ENCODE data around the gene CALD1.
"Not testable (repeated sequence)": the region's sequence is repeated elsewhere in the genome, so short reads cannot be mapped to it uniquely, and the experiment has no call there.

The CALD1 gene

DNA sequence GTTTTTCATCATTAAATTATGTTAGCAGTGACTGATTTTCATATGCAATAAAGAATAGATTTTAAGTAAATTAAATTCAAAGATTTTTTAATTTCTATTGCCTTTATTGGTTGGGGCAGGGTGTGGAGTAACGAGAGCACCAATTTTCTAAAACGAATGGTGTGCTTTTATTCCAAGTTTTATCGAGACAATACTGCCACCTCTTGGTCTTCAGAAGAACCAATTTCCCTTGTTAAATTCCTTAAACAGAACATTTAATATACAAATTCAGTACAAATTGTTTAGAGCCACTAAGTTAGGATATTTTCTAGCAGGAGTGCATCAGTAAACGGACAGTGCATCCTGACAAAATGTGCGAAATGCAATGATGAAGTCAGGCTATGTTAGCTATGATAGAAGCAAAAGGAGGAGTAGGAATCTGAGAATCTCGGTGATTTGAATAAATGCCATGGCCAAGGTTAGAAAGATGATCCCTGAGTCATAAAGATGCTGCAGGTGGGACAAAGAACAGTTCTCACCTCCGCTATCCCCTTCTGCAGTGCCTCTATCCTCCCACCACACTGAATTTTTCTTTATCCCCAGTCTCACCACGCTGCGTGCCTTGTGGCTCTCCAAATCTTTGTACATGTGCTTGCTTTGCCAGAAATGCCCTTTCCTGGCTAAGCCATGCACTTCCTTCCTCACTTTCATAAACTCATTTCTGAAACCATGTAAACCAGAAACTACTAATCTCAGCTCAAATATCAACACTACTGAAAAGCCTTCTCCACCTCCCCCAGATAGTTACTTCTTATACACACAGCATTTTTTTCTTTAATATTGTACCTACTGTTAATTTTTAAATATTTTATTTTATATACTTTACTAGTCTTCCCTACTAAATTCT lies 175.0 kb downstream of the CALD1 start:
- peak in 6 of 42 donors; percentile 4 to 34 (median 10) for DNase-seq
- intact Hi-C loops (cut with DNase I), result no loop called here

DNA sequence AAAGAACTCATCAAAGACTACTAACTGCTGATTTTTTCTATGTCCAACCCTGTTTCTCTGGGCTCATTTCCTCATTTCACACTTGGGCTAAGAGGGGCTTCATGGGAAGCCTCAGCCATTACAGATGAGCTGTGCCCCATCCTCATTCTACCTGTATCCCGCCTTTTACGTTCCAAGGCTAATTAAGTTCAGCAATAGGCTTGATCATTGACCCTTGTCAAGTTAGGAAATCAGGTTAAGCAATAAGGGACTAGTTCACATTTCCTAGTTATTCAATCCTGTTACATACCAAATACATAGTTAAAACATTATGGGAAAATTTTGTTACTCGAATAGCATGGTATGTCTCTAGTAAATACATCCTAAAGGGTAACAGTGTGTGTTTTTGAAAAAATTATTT lies 177.6 kb downstream of the CALD1 start:
- no peak for DNase-seq
- intact Hi-C loops (cut with DNase I), result no loop called here

DNA sequence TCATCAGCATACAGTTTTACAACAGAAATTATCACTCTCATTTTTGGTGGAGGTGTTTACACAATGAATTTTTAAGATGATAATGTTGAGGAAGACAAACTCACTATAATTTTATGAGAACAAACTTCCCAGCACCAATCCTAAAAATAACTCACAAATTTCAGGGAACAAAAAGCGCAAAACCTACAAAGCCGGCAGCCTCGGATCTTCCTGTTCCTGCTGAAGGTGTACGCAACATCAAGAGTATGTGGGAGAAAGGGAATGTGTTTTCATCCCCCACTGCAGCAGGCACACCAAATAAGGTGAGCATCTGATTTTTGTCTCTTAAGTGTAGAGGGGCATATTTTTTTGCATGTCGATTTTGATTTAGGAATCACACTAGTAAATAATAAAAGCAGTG lies 180.4 kb downstream of the CALD1 start:
- intact Hi-C loops (cut with DNase I), result no loop called here
- peak in 4 of 42 donors; percentile 14 to 45 (median 16) for DNase-seq

DNA sequence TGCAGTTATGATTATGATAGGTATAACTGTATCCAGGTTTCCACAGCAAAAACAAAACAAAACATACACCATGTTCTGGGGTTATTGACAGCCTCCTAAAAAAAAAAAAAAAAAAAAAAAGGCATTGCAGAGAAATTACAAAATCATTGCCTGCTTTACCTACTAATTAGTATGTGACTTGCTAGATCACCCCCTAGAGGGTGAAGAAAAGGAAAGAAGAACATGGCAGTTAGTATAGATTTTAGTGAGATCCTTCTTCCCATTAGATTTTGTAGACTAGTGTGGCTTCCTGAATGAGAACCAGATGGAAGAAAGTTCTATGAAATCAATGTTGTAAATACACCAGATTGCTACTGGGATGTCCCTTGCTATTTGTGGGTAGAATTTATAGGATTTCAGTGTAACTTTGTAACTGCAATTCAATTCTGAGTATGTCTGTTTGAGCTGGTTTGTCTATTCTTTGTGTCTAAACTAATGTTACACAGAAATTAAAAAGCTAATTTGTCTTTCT lies 182.9 kb downstream of the CALD1 start:
- DNase-seq, result no peak
- intact Hi-C loops (cut with DNase I), result no loop called here

DNA sequence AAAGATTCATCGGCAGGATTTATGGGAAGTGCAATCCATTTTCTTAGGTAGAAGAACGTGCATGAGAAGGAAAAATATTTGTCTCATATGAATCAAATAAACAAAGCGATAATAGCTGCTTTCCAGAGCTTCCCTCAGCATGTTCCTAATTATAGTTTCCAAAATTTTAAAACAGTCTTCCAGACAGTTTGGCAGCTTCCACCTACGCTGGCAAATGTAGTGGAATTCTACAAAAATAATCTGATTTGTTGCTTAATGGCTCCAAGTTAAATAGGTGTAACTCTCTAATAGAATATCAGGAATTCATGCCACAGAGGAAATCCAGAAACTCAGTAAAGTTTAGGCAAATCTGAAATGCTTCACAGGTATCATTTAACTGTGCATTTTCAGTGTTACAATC lies 183.6 kb downstream of the CALD1 start:
- DNase-seq, result peak in 2 of 42 donors; percentile 7
- intact Hi-C loops (cut with DNase I), result no loop called here

DNA sequence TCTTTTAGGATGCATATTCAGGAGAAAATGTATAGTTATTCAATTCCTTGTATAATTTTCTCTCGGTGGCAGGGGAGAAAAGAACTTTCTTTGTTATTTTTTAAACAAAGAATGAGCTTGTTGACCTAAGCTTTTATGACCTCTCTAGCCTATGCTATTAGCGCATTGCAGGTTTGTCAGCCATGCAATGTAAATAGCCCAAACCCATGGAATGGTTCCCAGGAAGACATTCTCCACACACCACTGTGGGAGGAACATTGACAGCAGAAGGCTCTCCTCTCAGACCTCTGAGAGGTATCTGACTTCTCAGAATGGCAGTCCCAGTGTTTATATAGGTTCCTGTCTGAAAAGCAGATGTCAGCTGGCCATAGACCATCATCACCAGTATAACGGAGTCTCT lies 187.3 kb downstream of the CALD1 start:
- intact Hi-C loops (cut with DNase I), result no loop called here
- DNase-seq, result no peak

DNA sequence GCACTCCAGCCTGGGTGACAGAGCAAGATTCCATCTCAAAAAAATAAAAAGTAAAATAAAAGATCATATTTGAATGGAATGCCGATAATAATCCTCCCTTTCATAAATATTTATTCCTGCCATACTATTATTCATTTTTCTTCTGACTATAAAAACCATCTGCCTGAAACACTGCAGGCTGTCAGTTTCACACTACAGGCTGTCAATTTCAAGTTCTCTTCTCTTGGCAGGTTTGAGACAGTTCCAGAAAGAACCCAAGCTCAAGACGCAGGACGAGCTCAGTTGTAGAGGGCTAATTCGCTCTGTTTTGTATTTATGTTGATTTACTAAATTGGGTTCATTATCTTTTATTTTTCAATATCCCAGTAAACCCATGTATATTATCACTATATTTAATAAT lies 188.7 kb downstream of the CALD1 start:
- no peak for DNase-seq
- intact Hi-C loops (cut with DNase I), result no loop called here

DNA sequence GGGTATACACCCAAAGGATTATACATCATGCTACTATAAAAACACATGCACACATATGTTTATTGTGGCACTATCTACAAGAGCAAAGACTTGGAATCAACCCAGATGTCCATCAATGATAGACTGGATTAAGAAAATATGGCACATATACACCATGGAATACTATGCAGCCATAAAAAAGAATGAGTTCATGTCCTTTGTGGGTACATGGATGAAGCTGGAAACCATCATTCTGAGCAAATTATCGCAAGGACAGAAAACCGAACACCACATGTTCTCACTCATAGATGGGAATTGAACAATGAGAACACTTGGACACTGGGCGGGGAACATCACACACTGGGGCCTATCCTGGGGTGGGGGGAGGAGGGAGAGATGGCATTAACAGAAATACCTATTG lies 202.2 kb downstream of the CALD1 start:
- intact Hi-C loops (cut with DNase I); DNase-seq: not testable (repeated sequence)

DNA sequence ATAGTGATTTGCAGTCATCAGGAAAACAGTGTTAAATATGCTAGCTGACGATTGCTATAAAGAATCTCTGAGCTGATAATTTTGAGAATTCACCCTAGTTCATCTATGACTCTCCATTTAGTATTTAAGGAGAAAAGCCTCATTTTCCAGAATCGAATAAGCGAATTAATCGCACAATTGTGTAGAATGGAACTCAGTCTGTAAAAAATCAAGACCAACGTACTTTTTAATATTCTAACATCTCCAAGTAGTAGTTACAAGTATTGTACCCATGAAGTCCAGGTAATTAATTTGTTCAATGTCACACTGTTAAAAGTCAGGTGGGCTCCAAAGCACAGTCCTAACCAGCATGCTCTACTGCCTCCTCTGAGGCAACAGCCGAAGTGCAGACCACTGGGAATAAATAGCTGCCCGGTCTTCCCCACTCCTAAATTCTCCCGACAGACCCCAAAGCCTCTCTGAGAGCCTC lies 206.5 kb downstream of the CALD1 start:
- intact Hi-C loops (cut with DNase I), result loop anchor here (2.0 kb wide), 1 partner anchor 185 kb away; the partner anchor contains the start of gene CYREN
- no peak for DNase-seq

DNA sequence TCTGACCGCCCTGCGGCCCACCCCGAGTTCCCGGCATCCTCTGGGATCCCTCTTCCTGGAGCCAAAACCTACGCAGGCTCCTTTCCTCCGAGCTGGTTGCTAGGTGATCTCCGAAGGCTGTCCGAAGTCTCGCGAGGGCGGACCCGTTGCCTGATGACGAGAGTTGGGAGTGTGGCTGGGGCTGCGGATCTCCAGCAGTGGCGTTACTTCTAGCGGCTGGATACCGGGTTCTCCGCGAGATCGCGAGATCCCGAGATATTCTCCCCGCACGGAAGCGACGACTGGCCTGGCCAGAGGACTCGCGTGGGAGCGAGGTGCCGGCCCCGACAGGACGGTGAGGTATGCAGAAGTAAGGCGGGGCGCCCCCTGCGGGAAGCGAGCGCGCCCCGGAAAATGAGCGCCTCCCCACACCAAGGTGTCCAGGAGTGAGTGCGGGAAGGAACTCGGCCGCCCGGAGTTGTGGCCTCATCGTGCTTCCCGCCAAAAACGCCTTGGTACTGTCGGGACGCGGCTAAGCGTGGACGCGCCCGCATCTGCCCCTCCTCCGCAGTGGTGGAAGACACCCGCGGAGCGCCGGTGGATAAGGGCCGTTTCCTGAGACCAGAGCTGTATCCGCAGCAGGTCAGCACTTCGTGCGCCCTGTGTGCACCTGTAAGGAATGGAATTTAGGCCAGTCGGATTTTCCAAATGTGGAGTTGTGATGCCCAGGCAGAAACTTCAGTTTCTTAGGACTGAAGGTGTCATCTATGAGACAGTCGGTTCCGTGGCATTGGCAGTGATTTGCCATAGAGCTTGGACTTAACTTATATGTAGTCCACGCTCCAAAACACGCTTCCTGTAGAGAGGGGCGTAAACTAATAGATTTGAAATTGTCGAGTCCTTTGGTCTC lies 207.2 kb downstream of the CALD1 start, which contains the start of gene AGBL3:
AGBL3 (plus strand) TSS at position 146 of the 889 bp plus-strand sequence. CDS start 1,426 bp downstream, outside the sequence.
- peak; percentile 86 to 97 (median 93) for DNase-seq
- intact Hi-C loops (cut with DNase I), result loop anchor here (2.0 kb wide), 1 partner anchor 184 kb away; the partner anchor contains the start of gene CYREN

DNA sequence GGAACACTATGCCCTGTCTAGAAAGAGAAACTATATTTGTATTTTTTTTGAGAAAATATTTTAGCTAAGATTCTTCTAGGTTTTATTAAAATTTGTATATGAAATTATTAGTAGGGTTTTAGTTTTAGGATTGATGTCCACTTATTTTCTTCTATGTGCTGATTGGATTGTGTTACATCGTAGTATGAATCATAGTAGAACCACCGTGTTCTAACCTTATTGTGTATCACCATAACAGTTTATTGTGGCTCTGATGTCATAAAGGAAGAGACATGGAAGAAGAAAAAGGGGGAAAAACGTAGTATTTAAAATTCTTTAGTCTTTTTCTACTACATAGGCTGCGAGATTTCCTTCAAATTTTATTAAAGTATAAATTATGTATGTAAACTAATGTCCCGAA lies 208.7 kb downstream of the CALD1 start:
- DNase-seq, result no peak
- intact Hi-C loops (cut with DNase I), result no loop called here

DNA sequence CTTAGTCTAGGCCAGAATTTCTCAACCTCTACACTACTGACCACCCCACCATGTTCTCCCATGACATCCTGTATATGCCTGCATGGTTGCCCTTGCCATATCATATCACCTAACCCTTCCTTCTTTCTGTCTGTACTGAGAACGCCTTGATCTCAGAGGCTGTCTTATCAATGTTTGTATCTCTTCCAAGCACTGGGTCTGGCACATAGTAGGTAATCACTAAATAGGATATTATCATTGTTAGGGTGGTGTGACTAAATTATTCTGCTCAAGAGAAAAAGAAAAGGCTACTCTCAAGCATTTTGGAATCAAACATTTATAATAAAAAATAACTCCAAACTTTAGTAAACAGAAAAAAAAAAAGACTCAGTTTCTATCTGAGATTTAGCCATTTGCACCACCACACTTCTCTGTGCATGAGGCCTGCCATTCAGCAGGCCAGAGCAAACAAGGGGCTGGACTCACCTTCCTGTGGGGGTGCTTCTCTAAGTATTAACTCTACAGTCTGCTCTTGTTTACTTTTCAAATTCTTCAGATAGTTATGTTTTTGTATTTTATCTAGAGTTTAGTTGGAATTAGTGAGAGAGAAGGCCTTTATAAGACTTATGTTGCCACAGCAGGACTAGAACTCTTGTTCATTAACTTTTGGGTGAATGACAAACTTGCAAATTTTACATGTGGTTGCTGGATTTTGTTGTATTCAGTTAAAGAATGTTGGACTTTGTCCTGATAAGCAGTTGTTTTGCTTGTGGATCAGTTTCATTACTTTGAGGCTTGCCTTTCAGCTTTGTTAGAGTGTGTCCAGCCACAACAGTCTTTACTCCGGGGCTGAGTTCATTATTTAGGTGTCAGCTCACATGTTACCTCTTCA lies 212.3 kb downstream of the CALD1 start:
- intact Hi-C loops (cut with DNase I), result no loop called here
- no peak for DNase-seq

DNA sequence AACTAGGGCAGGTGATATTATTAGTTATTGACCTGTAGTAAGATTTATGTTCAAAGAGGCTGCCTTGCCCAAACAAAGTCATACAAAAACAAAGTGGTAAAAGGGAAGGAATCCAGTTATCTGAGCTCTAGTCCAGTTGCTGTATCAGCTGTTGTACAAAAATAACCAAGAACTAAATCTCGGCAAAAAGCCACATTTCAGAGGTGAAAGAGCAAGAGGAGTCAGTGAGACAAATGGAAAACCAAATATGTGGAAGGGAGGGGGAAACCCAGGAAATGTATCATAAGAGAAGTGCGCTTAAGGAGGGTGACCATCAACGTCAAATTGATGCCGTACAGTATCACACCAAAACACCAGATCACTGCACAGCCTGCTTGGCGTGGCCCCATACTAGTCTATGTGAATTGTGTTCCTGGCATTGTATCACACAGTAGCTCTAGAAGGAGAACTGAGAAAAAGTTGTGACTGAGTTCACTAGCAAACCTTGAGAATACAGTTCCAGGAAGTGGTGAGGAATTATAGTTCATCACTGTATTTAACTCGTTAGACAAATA lies 213.3 kb downstream of the CALD1 start:
- intact Hi-C loops (cut with DNase I), result no loop called here
- DNase-seq, result no peak

DNA sequence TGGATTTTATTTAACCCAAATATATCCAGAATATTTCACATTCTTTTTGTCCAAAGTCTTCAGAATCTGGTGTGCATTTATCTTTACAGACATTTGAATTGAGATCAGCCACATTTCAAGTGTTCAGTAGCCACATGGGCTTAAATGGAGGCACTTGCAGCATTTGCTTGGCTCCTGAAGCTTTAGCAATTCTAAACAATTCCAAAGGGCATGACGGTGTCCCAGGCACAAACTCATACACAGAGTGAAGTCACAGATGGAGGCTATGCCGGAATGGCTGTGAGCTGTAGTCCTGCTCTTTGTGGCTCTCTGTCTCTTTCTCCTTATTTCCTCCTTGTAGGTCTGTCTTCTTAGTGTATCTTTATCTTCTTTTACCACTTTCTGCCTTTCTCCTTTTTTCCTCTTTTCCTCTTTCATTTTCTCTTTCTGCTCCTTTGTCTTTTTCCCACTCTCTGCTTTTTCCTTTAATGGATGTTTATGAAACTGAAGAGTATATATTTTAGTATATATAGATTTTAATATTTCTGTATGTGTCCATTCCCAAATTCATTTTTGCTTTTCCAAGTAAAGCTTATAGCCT lies 214.5 kb downstream of the CALD1 start:
- DNase-seq, result no peak
- intact Hi-C loops (cut with DNase I), result no loop called here

DNA sequence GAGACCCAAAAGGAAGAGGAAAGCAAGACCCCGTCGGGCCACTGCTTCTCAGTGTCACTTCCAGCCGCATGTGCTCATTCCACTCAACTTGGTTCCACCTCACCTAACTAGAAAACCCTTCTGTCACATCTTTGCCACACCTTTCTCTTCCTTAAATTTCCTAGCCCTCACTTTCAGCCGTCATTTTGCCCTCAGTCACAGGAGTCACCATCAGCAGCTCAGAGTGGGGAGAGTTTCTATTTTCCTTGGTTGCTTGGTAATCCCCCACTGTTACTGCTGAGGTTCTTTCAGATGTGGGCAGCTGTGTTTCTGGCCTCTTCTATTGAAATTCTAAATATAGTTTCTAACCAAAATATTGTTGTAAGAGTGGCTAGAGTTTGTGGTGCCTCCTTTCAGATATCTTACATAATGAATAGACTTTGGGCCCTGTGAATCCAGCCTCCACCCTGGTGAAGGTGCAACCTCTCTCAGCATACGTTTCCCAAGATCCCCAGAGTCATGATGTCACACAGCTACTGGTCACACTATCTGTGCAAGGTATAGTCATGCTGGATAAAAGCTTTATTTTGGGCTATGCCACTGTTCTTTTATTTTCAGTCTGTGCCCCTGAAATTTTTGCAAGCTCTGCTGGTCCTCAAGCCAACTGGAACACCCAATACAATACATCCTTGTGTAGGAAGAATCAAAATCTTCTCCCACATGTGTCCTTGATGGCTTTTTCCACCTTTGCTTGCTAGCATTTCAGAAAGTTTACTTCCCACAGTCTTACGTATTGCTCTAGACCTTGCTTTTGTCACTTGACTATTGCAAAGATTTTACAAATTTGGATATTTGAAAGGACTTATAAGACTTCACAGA lies 216.0 kb downstream of the CALD1 start:
- DNase-seq, result no peak
- intact Hi-C loops (cut with DNase I), result no loop called here

DNA sequence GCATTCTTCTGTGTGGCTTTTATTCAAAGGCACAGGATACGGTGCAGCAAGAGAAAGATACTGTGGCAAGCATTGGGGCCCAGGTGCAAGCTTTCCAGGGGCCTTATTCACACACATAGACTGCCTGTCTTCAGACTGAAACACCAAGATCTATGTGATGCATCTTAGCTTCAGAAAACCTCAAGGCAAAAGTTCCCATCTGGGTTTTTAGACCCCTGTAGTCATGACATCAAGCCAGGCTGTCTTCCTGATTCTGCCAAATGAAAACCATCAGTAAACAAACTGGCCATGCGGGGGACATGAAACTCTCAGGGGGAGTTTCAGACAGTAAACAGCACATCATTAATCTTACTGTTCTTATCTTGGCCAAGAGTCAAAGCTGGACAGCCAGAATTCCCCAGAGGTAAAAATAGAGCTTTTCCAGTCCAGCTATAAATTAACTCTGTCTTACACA lies 216.7 kb downstream of the CALD1 start:
- DNase-seq, result no peak
- intact Hi-C loops (cut with DNase I), result no loop called here
